ENCODE data around the gene TP53I11. TPM values are rescaled to one million over a fixed set of nuclear protein-coding genes. Genes with fewer than 3 reads are reported as not detected.

TP53I11 gene
- total and polyA plus RNA-seq, 2 of the 13 experiments (the other 11 are each of a cell fraction or from before 2014, with no cell fraction given) = not detected

- CTCF ChIA-PET (ENCODE audit: low intra/inter-chr PET ratio, low total read pairs) = no interaction called here
- Histone ChIP-seq H3K9me3 (ENCODE audit: low read length) (no peaks in the 10 kb centered on the region), H3K9ac (ENCODE audit: insufficient read depth, low read depth, low read length) (no peak overlapping the region), H3K4me1 (ENCODE audit: insufficient read depth, low read length) (no peaks in the 10 kb centered on the region), H3K79me2 (ENCODE audit: insufficient read depth, low read length) (no peaks in the 10 kb centered on the region), H3K4me2 (ENCODE audit: low read depth, low read length) (no peak overlapping the region), H3K27me3 (ENCODE audit: control insufficient read depth in 1 of 2, insufficient read depth in 2 of 2, low read length in 2 of 2) (peaks cover 1 to 48% of the 10 kb centered on the region in 2 experiments; a peak in 3 of 5 replicates), H3K4me3 (replicated peaks in 1 of 3; ENCODE audit: insufficient read depth in 1 of 3, low read depth in 2 of 3, low read length in 3 of 3) (no peak overlapping the region), H2AFZ (ENCODE audit: low read length) (no peak overlapping the region), H3K36me3 (replicated peaks in 1 of 2; ENCODE audit: control insufficient read depth in 1 of 2, insufficient read depth in 2 of 2, low read length in 2 of 2) (no peaks in the 10 kb centered on the region), H3K27ac (ENCODE audit: extremely low read length, insufficient read depth, low read length) (no peak overlapping the region), H4K20me1 (ENCODE audit: insufficient read depth, low read length) (no peaks in the 10 kb centered on the region)
- ATAC-seq (no peak), FAIRE-seq (no peak), DNase-seq (ENCODE audit: low spot score) (no peak)
- in situ Hi-C loops (cut with HindIII; ENCODE audit: extremely low pct_ligation_motif_present, low pct_unique_long_range_greater_than_20kb) = no loop called here
- BruUV-seq (replicated peaks) = no TSS peak
- POLR2A ChIA-PET = no interaction called here
- intact Hi-C loops (cut with micrococcal nuclease; ENCODE audit: unreplicated experiment) = no loop called here
- 1% methylated on average over 3 of the region's 3 CpGs for WGBS (ENCODE audit: low lambda C conversion rate)
- TF ChIP-seq PHF8 (CRISPR knock-in tag; IDR thresholded peaks at IDR 0.05) = no peak
Observed at GRCh38 chr11:44986315-44986714, 35.6 kb upstream of the TP53I11 start.

- ChIA-PET CTCF (ENCODE audit: low intra/inter-chr PET ratio, low total read pairs) (no interaction called here), POLR2A (no interaction called here)
- Histone ChIP-seq H3K4me2 (ENCODE audit: low read depth, low read length) (no peak overlapping the region), H3K9ac (ENCODE audit: insufficient read depth, low read depth, low read length) (no peak overlapping the region), H3K36me3 (replicated peaks in 1 of 2; ENCODE audit: control insufficient read depth in 1 of 2, insufficient read depth in 2 of 2, low read length in 2 of 2) (no peaks in the 10 kb centered on the region), H3K4me3 (replicated peaks in 1 of 3; ENCODE audit: insufficient read depth in 1 of 3, low read depth in 2 of 3, low read length in 3 of 3) (no peak overlapping the region), H4K20me1 (ENCODE audit: insufficient read depth, low read length) (no peaks in the 10 kb centered on the region), H3K4me1 (ENCODE audit: insufficient read depth, low read length) (no peaks in the 10 kb centered on the region), H3K27me3 (ENCODE audit: control insufficient read depth in 1 of 2, insufficient read depth in 2 of 2, low read length in 2 of 2) (peaks cover 0 to 42% of the 10 kb centered on the region in 2 experiments; a peak in 3 of 5 replicates), H3K9me3 (ENCODE audit: low read length) (no peaks in the 10 kb centered on the region), H3K79me2 (ENCODE audit: insufficient read depth, low read length) (no peaks in the 10 kb centered on the region), H2AFZ (ENCODE audit: low read length) (no peak overlapping the region), H3K27ac (ENCODE audit: extremely low read length, insufficient read depth, low read length) (no peak overlapping the region)
- BruUV-seq (replicated peaks) = no TSS peak
- DNase-seq (ENCODE audit: low spot score) (no peak), FAIRE-seq (no peak), ATAC-seq (no peak)
- intact Hi-C loops (cut with micrococcal nuclease; ENCODE audit: unreplicated experiment) (no loop called here), in situ Hi-C loops (cut with HindIII; ENCODE audit: extremely low pct_ligation_motif_present, low pct_unique_long_range_greater_than_20kb) (no loop called here)
- 14% methylated on average over 2 of the region's 6 CpGs for WGBS (ENCODE audit: low lambda C conversion rate)
- no peak for TF ChIP-seq ARID4A (CRISPR knock-in tag; IDR thresholded peaks at IDR 0.05; ENCODE audit: borderline replicate concordance)
- no peak for TF ChIP-seq FOXK2 (IDR thresholded peaks at IDR 0.05)
- no peak for TF ChIP-seq ARID2 (CRISPR knock-in tag; IDR thresholded peaks at IDR 0.05; ENCODE audit: borderline replicate concordance)
- TF ChIP-seq ZNF563 (CRISPR knock-in tag; IDR thresholded peaks at IDR 0.05) = no peak
- no peak for TF ChIP-seq ATAD3A (CRISPR knock-in tag; IDR thresholded peaks at IDR 0.05)
- no peak for TF ChIP-seq MEIS1 (CRISPR knock-in tag; IDR thresholded peaks at IDR 0.05; ENCODE audit: borderline replicate concordance)
- no peak for TF ChIP-seq NFRKB (IDR thresholded peaks at IDR 0.05)
- TF ChIP-seq HMG20A (CRISPR knock-in tag; IDR thresholded peaks at IDR 0.05; ENCODE audit: borderline replicate concordance) = no peak
- no peak for TF ChIP-seq ZNF777 (CRISPR knock-in tag; IDR thresholded peaks at IDR 0.05)
- no peak for TF ChIP-seq PATZ1 (CRISPR knock-in tag; IDR thresholded peaks at IDR 0.05)
Observed at GRCh38 chr11:44985721-44986120, 35.0 kb upstream of the TP53I11 start.

All from HepG2 (cell line).